Endothelial cell of umbilical vein (primary cell): ENCODE data around the gene RPIA. TPM values are rescaled to one million over a fixed set of nuclear protein-coding genes. Genes with fewer than 3 reads are reported as not detected.
"Not testable (repeated sequence)": the region's sequence is repeated elsewhere in the genome, so short reads cannot be mapped to it uniquely, and the experiment has no call there.

Experiments
- BruUV-seq: library from RNA; stranded (reverse); fragments of 400-500 nt; replicated peaks from 2 replicates; lab custom pipeline; 2021; lab: Mats Ljungman, UMichigan
- CTCF ChIA-PET: fragments of 300-600, 350-600 bp; sonication (Branson Sonifier 250); formaldehyde crosslinking; loops from one replicate; lab custom pipeline; 2021; ENCODE audit warnings: antibody characterized with exemption, inconsistent platforms; lab: Charles Lee
- POLR2A ChIA-PET: fragments of 300-600, 350-600 bp; sonication (Branson Sonifier 250); formaldehyde crosslinking; loops from one replicate; lab custom pipeline; 2021; ENCODE audit warnings: antibody characterized with exemption, inconsistent platforms; lab: Charles Lee
- DNase-seq: peaks from one replicate; pipeline ENCODE4 v3.0.0-alpha.2; 2011; ENCODE audit warnings: low read depth, low spot score
- FAIRE-seq: peaks from 2 replicates; lab custom pipeline; 2011; peaks lifted over from hg19 to GRCh38; lab: Jason Lieb, UNC
- H2AFZ ChIP-seq: 2 replicates; pipeline ENCODE4 v1.6.0; 2012; ENCODE audit warnings: low read depth, low read length, control low read depth, inconsistent platforms
- H3K27ac ChIP-seq: 2 replicates; pipeline ENCODE4 v1.5.1; 2011; ENCODE audit warnings: low read depth, mild to moderate bottlenecking, control low read depth, low read length, moderate library complexity; ENCODE audit not compliant: insufficient read depth
- H3K27me3 ChIP-seq, 2 experiments: 2 replicates each; pipeline versions ENCODE4 v1.6.0 to v1.6.1; 2011; ENCODE audit warnings: low read length in 2 of 2, mixed read lengths in 1 of 2; ENCODE audit not compliant: control insufficient read depth in 2 of 2, insufficient read depth in 2 of 2
- H3K36me3 ChIP-seq, 2 experiments: 2 replicates in 1 of 2; 3 replicates in 1 of 2; pipeline ENCODE4 v1.5.1; 2011; ENCODE audit warnings: low read length in 2 of 2, mild to moderate bottlenecking in 1 of 2, moderate library complexity in 1 of 2; ENCODE audit not compliant: control insufficient read depth in 2 of 2, insufficient read depth in 2 of 2; ENCODE audit errors: extremely low read depth in 1 of 2
- H3K4me1 ChIP-seq: 3 replicates; pipeline ENCODE4 v1.5.1; 2011; ENCODE audit warnings: mild to moderate bottlenecking, low read length; ENCODE audit not compliant: control insufficient read depth, insufficient read depth; ENCODE audit errors: extremely low read depth
- H3K4me2 ChIP-seq: 2 replicates; pipeline ENCODE4 v1.6.1; 2011; ENCODE audit warnings: low read length, control low read depth, mixed read lengths; ENCODE audit not compliant: insufficient read depth
- H3K4me3 ChIP-seq, 3 experiments: fragments of 200-600 bp in 1 of 3; sonication (generic), shearing (Covaris generic) in 1 of 3; replicated peaks in 1 of 3; 2 replicates each; pipeline ENCODE4 v1.5.1; 2011 to 2016; ENCODE audit warnings: control low read depth in 3 of 3, low read length in 3 of 3, mild to moderate bottlenecking in 2 of 3, inconsistent platforms in 1 of 3, low read depth in 1 of 3, moderate library complexity in 1 of 3; ENCODE audit not compliant: insufficient read depth in 1 of 3
- H3K79me2 ChIP-seq: 2 replicates; pipeline ENCODE4 v1.6.0; 2012; ENCODE audit warnings: low read length, inconsistent platforms; ENCODE audit not compliant: control insufficient read depth, insufficient read depth
- H3K9ac ChIP-seq: replicated peaks from 2 replicates; pipeline ENCODE3; 2011; ENCODE audit warnings: low read length, control low read depth; ENCODE audit not compliant: insufficient read depth; ENCODE audit errors: extremely low read depth
- H3K9me1 ChIP-seq: replicated peaks from 3 replicates; pipeline ENCODE4 v1.6.0; 2011; ENCODE audit warnings: mild to moderate bottlenecking, low read length; ENCODE audit not compliant: control insufficient read depth, insufficient read depth; ENCODE audit errors: extremely low read depth
- H3K9me3 ChIP-seq: replicated peaks from 2 replicates; pipeline ENCODE4 v1.5.1; 2012; ENCODE audit warnings: low read length, inconsistent platforms; ENCODE audit not compliant: control insufficient read depth, insufficient read depth
- H4K20me1 ChIP-seq: replicated peaks from 2 replicates; pipeline ENCODE3; 2011; ENCODE audit warnings: mild to moderate bottlenecking, low read length; ENCODE audit not compliant: control insufficient read depth, insufficient read depth; ENCODE audit errors: extremely low read depth
- CTCF ChIP-seq, 2 donors: IDR thresholded peaks; 1 replicate in 1 of 2; 2 replicates in 1 of 2; pipeline ENCODE4 v1.5.1; 2011; ENCODE audit warnings: low read length in 2 of 2, mild to moderate bottlenecking in 2 of 2, moderate library complexity in 2 of 2, control low read depth in 1 of 2, inconsistent platforms in 1 of 2, low read depth in 1 of 2; ENCODE audit not compliant: insufficient read depth in 1 of 2; ENCODE audit errors: extremely low read depth in 1 of 2
- EZH2 ChIP-seq: IDR thresholded peaks from 2 replicates; pipeline ENCODE4 v1.6.1; 2012; ENCODE audit warnings: borderline replicate concordance, low read depth, mild to moderate bottlenecking, moderate library complexity, low read length, inconsistent platforms; ENCODE audit not compliant: severe bottlenecking
- FOS ChIP-seq: IDR thresholded peaks from 2 replicates; pipeline ENCODE4 v1.6.1; 2011; ENCODE audit warnings: mild to moderate bottlenecking, low read length, moderate library complexity, borderline replicate concordance; ENCODE audit not compliant: insufficient read depth
- GATA2 ChIP-seq: IDR thresholded peaks from 2 replicates; pipeline ENCODE4 v1.7.0; 2011; ENCODE audit warnings: low read depth, mild to moderate bottlenecking, moderate library complexity, mixed read lengths, low read length; ENCODE audit not compliant: insufficient read length, insufficient read depth
- JUN ChIP-seq: IDR thresholded peaks from 2 replicates; pipeline ENCODE4 v1.6.1; 2011; ENCODE audit warnings: borderline replicate concordance, low read depth; ENCODE audit not compliant: insufficient read length, insufficient read depth
- MAX ChIP-seq: IDR thresholded peaks from 2 replicates; pipeline ENCODE4 v1.6.1; 2011; ENCODE audit not compliant: insufficient read depth, insufficient read length
- MYC ChIP-seq: IDR thresholded peaks from one replicate; pipeline ENCODE4 v1.6.1; 2011; ENCODE audit warnings: mild to moderate bottlenecking, low read depth, low read length
- POLR2A ChIP-seq: IDR thresholded peaks from 2 replicates; pipeline ENCODE4 v1.6.1; 2012; ENCODE audit warnings: low read depth, mild to moderate bottlenecking, control low read depth, low read length
- POLR2AphosphoS5 ChIP-seq: IDR thresholded peaks from 2 replicates; pipeline ENCODE4 v1.6.1; 2012; ENCODE audit warnings: low read depth, mild to moderate bottlenecking, control low read depth, low read length, moderate library complexity; ENCODE audit not compliant: insufficient read depth
- dilution Hi-C: fragments of 300-500 bp; cut with MboI; formaldehyde crosslinking; loops from one replicate; pipeline ENCODE4 v1.15.0; 2019; ENCODE audit warnings: low sequenced_read_pairs; ENCODE audit not compliant: extremely low pct_ligation_motif_present
- intact Hi-C: fragments of 100-400 bp; cut with micrococcal nuclease; formaldehyde crosslinking; loops from one replicate; pipeline ENCODE4 v1.10.0; 2022
- polyA plus RNA-seq, 4 experiments: library from polyadenylated mRNA; depleted of rRNA in 3 of 4; stranded (reverse) in 3 of 4; unstranded in 1 of 4; fragments of >200 nt; gene quantifications; 2 replicates each; pipeline versions ENCODE4 v1.2.1 to v1.2.3, GENCODE V29; 2011 to 2012; ENCODE audit warnings: missing spikeins in 1 of 4
- total RNA-seq: library from RNA; stranded (reverse); gene quantifications from 2 replicates; pipeline ENCODE4 v1.2.3, GENCODE V29; 2021

RPIA gene
- total and polyA plus RNA-seq, 2 donors (not counting 3 experiments of a cell fraction or from before 2014, with no cell fraction given), result 15.7 to 30.3 TPM

GRCh38 chr2:88757025-88757424 is 65.6 kb downstream of the RPIA start:
- ChIA-PET POLR2A (no interaction called here), CTCF (no interaction called here)

GRCh38 chr2:88758702-88759101 is 67.2 kb downstream of the RPIA start:
- DNase-seq, H3K36me3 ChIP-seq, H3K27me3 ChIP-seq, intact Hi-C loops, H3K9ac ChIP-seq, POLR2A ChIA-PET, H3K27ac ChIP-seq, H2AFZ ChIP-seq, H3K9me3 ChIP-seq, H3K4me2 ChIP-seq, H3K4me3 ChIP-seq, dilution Hi-C loops, H4K20me1 ChIP-seq, H3K4me1 ChIP-seq, BruUV-seq, FAIRE-seq, CTCF ChIA-PET, H3K9me1 ChIP-seq, H3K79me2 ChIP-seq: not testable (repeated sequence)

More at GRCh38 chr2:88757025-88757424, 65.6 kb downstream of the RPIA start:
- Histone ChIP-seq H3K79me2 (no peaks in the 10 kb centered on the region), H3K4me2 (no peak overlapping the region), H3K4me1 (no peaks in the 10 kb centered on the region), H3K27ac (no peak overlapping the region), H3K27me3 (no peaks in the 10 kb centered on the region), H2AFZ (no peak overlapping the region), H3K9me3 (no peaks in the 10 kb centered on the region), H4K20me1 (no peaks in the 10 kb centered on the region), H3K36me3 (peaks cover under 1 to 2% of the 10 kb centered on the region in 2 experiments), H3K9me1 (no peaks in the 10 kb centered on the region), H3K9ac (no peak overlapping the region), H3K4me3 (no peak overlapping the region)
- no peak for FAIRE-seq
- no peak for DNase-seq
- TF ChIP-seq POLR2A (no peak), FOS (no peak), EZH2 (no peak), GATA2 (no peak), POLR2AphosphoS5 (no peak), MYC (no peak), CTCF (IDR thresholded peaks at IDR 0.05; ENCODE audit: extremely low read depth in 1 of 2, insufficient read depth in 1 of 2, low read depth in 1 of 2, low read length in 2 of 2) (no peak), MAX (no peak), JUN (no peak)
- no TSS peak for BruUV-seq
- intact Hi-C loops, result no loop called here
- dilution Hi-C loops, result no loop called here
